ENCODE measurements around the gene MVD.

MVD gene

DNA sequence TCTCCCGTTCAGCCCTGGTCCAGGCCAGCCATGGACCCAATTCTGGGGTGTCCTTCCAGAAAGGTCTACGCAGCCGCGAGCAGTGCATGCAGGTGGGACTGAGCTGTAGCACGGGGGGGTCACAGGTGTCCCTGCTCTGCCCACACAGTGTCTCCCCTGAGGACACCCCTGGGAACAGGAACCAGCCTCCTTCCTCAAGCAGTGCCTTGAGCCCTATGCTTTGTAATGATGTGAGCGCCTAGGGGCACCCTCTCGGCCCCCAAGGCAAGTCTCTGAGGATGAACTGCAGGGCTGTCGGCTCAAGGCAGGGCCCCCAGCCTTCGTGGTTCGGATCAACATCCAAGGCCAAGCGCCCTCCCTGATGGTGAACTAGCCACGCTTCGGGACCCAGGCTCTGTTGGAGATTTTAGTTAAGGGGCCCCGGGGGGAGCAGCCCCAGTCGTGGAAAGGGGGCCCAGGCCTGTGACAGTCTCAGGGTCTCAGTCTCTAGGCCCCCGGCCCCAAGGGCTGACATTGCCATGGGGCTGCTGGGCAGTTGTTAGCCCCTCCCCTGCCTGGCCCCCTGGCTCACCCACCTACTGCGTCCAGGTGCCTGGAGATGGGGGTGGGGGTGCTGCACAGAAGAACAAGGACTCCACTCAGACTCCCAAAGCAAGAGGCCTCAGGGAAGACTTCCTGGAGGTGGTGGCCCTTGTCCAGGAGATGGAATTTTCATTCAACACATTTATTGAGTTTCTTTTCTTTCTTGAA, 22.2 kb downstream of the MVD start:
- DNase-seq (ENCODE audit: low read depth), result no peak

DNA sequence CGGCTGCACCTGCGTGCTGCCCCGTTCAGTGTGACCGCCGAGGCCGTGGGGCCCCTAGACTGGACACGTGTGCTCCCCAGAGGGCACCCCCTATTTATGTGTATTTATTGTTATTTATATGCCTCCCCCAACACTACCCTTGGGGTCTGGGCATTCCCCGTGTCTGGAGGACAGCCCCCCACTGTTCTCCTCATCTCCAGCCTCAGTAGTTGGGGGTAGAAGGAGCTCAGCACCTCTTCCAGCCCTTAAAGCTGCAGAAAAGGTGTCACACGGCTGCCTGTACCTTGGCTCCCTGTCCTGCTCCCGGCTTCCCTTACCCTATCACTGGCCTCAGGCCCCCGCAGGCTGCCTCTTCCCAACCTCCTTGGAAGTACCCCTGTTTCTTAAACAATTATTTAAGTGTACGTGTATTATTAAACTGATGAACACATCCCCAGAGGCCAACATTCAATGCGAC, 22.8 kb downstream of the MVD start:
- DNase-seq (ENCODE audit: low read depth), result no peak

DNA sequence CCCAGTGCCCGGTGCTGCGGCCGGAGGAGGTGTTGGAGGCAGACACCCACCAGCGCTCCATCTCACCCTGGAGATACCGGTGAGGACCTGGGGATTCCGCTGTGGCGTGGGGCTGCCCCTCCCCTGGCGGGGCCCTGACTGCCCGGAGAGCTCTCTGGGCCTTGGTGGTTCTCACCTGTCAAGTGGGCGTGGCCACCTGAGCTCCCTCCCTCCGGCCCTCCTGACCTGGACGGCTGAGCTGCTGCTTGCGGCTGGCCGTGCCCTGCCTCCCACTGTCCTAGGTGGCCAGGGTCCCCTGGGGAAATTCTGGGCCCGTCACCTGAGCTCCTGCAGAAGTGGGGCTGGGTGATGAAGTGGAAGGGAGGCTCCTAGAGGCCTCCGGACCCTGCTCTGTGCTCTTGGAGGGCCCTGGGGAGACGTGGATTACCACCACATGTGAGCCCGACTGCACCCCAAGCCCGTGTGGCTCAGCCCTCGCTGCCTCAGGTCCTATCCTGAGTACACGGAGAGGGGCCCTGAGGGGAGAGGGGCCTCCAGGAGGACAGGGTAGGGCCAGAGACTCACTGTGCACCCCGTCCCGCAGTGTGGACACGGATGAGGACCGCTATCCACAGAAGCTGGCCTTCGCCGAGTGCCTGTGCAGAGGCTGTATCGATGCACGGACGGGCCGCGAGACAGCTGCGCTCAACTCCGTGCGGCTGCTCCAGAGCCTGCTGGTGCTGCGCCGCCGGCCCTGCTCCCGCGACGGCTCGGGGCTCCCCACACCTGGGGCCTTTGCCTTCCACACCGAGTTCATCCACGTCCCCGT, 23.5 kb downstream of the MVD start:
- DNase-seq (ENCODE audit: low read depth), result no peak

DNA sequence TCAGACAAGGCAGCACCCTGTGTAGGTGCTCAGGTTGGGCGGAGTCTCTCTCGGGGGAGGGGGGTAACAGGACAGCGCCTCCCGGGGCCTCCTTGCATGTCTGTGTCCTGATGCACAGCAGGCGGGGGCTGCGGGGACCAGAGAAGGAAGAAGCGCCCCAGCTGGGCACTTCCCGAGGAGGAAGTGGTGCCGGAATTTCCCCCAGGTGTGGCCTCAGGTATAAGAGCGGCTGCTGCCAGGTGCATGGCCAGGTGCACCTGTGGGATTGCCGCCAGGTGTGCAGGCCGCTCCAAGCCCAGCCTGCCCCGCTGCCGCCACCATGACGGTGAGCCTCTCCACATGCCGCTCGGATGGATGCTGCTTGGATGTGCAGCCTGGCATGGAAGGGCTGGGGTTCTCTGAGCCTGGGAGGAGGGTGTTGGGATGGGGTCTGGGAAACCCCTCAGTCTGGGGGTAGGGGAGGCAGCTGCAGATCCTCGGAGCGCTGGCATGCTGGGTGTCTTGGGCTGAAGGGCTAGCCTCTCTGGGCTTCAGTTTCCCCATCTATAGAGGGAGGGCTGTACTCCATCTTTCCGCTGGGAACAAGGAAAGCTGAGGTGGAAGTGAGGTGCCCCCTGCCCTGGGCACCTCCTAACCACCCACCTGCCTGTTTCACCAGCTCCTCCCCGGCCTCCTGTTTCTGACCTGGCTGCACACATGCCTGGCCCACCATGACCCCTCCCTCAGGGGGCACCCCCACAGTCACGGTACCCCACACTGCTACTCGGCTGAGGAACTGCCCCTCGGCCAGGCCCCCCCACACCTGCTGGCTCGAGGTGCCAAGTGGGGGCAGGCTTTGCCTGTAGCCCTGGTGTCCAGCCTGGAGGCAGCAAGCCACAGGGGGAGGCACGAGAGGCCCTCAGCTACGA, 24.3 kb downstream of the MVD start, which contains the start of gene IL17C:
Gene IL17C (plus strand): TSS at position 250 of the 908 bp plus-strand sequence. CDS start 70 bp downstream, at position 320.
- no peak for DNase-seq (ENCODE audit: low read depth)

DNA sequence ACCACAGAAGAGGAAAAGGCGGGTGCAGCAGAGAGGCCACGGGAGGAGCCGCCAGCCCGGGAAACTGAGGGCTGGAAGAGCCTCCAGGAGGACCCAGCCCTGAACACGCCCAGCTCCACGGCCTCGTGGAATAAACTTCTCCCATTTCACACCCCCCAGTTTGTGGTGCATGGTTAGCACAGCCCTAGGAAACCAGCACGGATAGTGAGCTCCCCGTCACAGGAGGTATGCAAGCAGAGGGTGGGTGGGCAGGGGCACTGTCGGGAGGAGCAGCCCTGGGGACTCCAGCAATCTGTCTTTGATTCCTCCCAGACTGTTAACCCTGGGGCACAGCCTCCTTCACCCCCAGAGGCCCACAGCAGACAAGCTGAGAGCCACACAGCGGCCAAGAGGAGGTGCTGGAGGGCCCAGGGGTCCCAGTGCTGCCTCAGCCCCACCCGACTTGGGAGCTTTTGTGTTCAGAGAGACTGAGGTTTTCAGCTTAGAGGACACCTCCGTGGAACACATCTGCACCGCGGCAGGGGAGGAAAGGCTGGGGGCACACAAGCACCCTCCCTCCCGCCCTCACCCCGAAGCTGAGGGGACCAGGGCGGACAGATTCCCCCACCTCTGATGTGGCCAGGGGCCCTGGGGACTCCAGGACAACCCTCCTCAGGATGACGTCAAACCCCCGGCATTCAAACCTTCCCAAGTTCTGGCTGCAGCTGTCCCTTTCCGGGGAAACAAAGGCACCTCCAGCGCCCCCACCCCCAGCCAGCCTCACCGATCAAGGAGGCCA, 26.2 kb downstream of the MVD start:
- no peak for DNase-seq (ENCODE audit: low read depth)

DNA sequence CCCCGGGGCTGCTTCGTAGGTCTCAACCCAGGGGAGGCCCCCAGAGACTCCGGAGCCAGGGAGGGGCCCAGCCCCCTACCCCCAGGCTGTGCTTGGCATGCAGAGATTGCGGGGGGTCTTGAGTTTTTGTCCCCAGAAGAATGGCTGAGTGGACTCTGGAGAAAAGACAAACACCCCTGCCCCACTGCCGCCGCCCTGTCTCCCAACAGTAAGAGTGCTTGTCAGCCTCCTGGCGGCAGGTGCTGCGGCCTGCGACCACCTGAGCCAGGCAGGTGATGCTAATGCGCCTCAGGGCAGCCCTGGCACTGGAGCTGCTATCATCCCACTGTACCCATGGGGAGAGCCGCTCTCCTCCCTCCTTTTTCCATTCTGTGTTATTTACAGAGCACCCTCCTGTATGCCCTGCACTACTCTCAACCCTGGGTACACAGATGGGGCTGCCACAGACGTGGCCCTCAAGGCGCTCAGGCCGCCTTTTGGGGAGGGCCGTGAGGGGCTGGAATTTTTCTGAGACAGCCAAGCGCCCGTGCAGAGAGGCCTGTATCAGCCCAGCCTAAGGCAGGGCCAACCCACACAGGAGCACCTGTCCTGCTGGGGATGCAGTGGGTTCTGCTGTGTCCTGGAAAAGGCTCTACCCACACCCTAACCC, 27.1 kb downstream of the MVD start:
- no peak for DNase-seq (ENCODE audit: low read depth)

DNA sequence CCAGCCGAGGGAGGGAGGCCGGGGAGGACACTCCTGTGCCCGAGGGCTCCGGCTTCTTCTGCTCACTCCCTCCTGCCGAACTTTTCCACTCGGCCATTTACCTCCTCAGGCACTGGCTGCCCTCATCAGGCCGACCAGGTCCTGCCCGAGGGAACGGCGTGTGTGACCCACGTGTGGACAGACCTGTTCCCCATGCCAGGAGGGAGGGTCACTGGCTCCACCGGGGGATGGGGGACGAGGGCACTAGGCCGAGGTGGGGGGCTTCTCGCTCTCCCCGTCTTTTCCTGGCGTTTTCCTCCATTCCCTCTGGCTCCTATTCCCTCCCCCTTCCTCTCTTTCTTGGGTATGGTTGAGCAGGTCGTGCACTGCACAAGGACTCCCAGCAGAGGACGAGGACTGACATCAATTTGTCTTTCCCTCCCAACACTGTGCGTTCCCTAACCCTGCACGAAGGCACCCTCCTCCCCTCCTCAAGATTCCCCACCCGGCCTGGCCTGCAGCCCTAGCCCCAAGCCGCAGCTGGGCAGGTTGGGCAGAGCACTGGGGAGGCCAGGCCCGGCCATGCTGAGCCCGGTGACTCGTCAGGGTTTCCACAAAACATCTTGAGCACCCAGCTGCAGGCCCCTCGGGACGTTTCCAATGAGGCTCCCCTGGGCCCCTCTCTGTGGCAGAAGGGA, 27.8 kb downstream of the MVD start:
- DNase-seq (ENCODE audit: low read depth), result no peak

DNA sequence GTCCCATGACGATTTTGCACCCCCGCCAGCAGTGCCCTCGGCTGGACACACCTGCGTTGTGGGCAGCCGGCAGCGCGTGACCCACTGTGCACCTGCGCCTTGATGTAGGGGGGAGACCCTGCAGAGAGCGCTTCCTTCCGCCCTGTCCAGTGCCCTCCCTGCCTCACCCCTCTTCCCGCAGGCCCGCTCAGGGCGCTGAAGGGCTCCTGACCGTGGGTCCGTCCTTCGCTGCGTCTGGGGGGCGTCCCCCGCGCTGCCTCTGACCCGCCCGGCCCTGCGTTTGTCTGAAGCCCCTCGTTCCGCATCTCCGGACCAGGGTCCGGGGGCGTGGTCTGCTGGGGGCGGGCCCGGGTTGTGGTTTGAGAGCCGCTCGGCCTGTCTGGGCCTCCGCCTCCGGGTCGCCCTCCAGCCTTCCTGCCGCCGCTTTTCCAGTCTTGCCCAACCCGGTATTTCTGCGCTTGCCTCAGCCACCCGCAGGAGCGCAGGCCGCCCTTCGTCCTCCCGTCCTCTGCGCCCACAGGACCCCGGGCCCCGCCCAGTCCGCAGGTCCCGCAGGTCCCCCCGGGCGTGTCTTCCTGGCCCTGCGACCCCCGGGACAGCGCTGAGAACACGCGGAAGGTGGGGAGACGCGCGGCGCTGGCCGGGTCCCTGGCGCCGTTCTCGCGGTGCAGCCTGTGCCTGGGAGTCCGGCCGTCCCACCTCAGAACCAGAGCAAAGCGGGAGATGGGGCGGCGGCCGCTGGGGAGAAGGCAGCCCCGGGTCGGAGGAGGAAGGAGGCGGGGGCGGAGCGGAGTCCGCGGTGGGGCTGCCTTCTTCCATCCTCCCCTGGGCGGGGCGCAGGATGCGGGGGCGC, 28.5 kb downstream of the MVD start:
- DNase-seq (ENCODE audit: low read depth), result peak; percentile 32

DNA sequence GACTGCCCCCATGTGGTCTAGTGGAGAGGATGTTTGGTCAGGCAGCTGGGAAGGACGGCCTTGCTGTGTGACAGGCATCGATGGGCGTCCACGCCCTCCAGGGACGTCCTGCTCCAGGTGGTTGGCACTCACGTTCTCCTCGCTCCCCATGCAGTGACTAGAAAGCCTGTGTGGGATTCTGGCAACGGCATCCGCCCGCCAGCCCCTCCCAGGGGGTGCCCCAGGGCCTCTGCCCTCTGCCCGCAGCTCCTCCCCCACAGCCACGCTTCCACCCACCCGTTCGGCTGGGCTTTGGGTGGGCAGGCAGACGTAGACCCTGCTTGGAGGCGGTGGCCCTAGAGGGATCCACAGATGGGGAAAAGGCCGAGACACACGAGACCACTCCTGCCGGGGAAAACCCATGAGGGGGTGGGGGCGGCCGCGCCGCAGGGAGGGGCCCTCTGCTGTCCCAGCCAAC, 29.2 kb downstream of the MVD start:
- no peak for DNase-seq (ENCODE audit: low read depth)

DNA sequence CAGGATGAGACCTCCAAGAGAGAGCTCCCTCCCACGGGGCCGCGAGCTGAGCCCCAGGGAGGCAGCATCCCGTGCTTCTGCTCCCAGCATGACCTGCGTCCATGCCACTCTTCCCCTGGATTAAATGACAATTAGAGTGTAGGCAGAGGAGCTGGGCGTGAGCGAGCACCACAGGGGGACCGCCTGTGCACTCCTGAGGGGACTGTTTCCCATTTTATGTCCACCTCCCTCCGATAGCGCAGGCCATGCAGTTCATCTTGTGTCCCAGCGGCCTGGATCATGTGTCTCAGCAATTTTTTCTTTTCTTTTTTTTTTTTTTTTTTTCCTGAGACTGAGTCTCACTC, 30.3 kb downstream of the MVD start:
- no peak for DNase-seq (ENCODE audit: low read depth)

DNA sequence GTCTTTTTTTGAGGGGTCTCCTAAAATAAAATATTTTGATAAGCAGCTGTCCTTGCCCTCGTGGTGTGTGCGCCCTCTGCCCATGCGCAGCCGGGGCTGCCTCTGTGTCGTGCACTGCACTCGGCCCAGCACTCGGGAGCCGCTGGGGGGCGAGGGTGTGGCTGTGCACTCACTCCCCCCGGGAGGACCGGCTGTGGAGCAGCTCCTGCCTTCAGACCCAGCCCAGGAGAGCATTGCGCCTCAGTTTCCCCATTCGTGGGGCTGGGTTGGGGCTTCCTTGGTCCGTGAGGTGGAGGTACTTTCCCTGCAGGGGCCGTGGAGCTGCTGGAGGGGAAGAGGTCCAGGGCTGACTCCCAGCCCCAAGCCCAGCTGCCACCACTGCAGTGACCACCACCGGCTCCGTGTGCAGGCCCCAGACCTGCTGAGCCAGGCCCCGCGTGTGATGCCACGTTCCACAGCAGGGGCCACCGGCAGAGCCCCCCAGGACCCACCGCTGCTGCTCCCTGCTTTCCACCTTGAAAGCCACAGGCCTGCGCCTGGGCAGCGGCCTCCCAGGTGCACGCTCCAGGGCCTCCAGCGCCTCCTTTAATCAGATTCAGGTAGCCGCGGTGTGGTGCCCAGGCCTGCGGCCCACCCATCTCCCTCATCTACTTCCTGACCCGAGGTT, 30.8 kb downstream of the MVD start:
- DNase-seq (ENCODE audit: low read depth), result no peak

DNA sequence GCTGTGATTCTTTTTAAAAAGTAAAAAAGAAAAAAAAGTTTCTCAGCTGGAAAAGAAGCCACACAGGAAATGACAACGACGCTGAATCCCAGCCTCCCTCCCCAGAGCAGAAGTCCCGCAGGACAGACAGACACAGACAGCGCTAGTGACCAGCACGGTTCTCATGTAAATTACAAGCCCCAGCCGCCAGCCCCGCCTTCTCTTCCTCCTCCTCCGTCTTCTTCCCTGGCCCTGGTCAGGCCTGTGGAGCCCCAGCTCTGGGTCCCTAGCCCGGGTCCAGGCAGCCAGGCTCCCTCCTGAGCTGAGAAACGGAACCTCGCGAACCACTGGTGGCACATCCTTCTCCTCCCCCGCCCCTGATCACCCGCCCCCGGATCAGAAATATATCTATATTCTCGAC, 31.5 kb downstream of the MVD start:
- no peak for DNase-seq (ENCODE audit: low read depth)

DNA sequence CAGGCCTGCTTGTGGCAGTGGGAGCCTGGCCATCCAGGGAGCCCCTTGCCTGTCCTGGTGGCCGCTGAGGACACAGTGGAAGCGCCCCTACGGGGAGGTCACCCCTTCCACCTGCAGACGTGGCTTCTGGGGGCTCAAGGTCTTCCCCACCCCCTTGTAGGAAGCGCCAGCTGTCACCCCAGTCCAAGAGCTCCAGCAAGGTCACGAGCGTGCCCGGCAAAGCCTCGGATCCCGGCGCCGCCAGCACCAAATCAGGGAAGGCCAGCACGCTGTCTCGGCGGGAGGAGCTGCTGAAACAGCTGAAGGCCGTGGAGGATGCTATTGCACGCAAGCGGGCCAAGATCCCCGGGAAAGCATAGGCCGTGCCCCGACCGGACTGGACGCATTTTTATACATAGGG, 31.9 kb downstream of the MVD start:
- no peak for DNase-seq (ENCODE audit: low read depth)

DNA sequence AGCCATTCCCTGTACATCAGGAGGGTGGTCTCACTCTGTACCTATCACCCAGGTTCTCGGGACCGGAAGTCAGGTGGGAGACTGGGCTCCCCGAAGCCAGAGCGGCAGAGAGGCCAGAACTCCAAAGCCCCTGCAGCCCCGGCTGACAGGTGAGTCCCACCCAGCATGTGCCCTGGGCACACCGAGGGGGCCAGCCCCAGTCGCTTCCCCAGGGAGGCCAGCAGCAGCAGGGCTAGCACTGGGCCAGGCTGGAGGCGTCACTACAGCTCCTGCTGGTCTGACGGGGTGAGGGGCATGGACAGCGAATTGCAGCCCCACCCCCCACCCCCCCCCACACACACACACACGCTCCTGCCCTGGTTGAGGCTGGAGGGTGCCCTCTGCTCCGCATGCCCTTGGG, 32.5 kb downstream of the MVD start:
- DNase-seq (ENCODE audit: low read depth), result no peak

DNA sequence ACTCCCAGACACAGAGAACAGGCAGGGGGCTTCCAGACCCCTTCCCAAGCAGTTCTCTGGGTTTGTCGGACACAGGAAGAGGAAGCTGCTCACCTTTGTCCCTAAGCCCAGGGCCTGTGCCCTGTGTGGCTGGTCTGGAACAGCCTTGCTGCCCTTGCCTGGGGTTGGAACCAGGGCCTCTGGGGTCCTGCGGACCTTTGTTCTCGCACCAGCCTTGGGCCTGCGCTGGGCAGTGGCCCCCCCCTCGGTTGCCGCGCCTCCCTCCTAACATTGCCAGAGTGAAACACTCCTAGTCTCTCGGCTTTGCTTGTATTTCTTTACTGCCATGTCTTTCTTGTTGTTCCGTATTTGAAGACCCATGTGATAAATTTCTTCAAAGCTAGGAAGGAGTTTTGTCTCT, 33.1 kb downstream of the MVD start:
- DNase-seq (ENCODE audit: low read depth), result no peak

DNA sequence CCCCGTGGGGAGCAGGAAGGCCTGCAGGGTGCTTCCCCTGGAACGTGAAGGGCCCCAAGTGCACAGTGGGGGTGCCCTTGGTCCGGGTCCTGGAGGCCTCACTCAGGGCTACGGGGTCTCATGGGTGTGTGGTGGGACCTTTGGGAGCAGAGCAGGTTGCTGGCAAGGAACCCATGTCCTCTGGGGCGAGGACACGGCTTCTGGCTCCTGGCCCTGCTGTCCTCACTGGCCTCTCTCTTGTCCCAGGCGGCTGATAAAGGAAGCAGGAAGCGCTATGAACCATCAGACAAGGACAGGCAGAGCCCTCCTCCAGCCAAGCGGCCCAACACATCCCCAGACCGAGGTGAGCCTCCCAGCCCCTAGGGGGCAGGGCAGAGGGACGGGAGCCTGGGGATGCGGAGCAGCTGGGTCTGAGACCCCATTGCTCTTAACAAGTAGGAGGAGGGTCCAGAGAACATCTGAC, 34.3 kb downstream of the MVD start:
- DNase-seq (ENCODE audit: low read depth), result no peak

DNA sequence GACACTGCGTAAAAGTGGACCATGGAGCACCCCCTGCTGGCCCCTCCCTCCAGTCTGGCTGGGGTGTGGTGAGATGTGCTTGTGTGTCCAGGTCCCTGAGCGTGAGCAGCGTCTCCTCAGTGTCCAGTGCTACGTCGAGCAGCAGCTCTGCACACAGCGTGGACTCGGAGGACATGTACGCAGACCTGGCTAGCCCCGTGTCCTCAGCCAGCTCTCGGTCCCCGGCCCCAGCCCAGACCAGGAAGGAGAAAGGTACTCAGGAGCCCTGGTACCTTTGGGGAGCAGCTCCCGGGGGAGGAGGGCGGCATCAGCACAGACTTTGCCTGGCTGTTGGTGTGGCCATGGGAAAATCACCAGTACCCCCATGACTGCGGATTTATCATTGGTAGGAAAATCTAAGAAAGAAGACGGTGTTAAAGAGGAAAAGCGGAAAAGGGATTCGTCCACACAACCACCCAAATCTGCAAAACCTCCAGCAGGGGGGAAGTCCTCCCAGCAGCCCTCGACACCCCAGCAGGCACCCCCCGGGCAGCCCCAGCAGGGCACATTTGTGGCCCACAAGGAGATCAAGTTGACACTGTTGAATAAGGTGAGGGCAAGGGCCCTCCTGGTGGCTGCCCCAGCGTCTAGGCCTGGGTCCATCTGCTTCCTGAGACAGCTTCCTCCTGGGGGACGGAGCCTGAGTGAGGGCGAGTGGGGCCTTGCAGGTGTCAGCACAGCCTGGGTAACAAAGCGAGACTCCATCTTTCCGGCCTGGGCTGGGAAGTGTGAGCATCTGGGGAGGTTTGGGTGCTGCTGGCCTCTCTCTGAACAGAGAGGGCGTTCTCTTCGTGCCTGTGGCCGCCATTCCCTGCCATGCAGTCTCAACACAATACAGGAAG, 35.1 kb downstream of the MVD start:
- DNase-seq (ENCODE audit: low read depth), result no peak

DNA sequence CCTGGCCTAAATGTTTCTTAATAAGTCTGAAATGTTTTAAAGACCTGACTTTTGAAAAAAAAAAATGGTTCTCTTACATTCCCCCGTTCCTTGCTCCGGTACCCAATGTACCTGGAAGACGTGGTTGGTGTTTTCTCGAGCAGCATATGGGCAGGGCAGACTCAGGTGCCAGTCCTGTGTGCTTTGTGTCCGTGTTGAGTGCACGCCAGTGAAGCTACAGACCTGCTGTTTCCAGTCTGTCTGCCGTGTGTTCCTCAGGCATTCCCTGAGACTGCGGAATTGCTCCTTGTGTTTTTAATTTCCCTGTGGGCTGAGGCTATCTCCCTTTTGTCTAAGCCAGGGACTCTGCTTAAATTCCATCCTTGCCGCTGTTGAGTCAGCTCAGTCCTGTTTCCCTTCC, 36.2 kb downstream of the MVD start:
- DNase-seq (ENCODE audit: low read depth), result no peak
